G401 (cell line): ENCODE results near the gene TIAM1. TPM values are rescaled to one million over a fixed set of nuclear protein-coding genes. Genes with fewer than 3 reads are reported as not detected.
A peak's percentile ranks its signal among the peaks of the same experiment; 100 is the strongest.

ENCODE experiments used
- DNase-seq: peaks from one replicate; pipeline ENCODE4 v3.0.0-alpha.2; 2015; ENCODE audit warnings: low spot score
- in situ Hi-C: cut with HindIII; loops from 2 replicates; pipeline ENCODE4 v1.10.0; 2016; ENCODE audit warnings: low sequenced_read_pairs, mixed read lengths
- total RNA-seq: library from RNA; depleted of rRNA; stranded (reverse); fragments of >200 nt; shearing (Covaris generic); gene quantifications from 2 replicates; pipeline ENCODE4 v1.2.3, GENCODE V29; 2014; rRNA removed

Gene TIAM1, protein sequence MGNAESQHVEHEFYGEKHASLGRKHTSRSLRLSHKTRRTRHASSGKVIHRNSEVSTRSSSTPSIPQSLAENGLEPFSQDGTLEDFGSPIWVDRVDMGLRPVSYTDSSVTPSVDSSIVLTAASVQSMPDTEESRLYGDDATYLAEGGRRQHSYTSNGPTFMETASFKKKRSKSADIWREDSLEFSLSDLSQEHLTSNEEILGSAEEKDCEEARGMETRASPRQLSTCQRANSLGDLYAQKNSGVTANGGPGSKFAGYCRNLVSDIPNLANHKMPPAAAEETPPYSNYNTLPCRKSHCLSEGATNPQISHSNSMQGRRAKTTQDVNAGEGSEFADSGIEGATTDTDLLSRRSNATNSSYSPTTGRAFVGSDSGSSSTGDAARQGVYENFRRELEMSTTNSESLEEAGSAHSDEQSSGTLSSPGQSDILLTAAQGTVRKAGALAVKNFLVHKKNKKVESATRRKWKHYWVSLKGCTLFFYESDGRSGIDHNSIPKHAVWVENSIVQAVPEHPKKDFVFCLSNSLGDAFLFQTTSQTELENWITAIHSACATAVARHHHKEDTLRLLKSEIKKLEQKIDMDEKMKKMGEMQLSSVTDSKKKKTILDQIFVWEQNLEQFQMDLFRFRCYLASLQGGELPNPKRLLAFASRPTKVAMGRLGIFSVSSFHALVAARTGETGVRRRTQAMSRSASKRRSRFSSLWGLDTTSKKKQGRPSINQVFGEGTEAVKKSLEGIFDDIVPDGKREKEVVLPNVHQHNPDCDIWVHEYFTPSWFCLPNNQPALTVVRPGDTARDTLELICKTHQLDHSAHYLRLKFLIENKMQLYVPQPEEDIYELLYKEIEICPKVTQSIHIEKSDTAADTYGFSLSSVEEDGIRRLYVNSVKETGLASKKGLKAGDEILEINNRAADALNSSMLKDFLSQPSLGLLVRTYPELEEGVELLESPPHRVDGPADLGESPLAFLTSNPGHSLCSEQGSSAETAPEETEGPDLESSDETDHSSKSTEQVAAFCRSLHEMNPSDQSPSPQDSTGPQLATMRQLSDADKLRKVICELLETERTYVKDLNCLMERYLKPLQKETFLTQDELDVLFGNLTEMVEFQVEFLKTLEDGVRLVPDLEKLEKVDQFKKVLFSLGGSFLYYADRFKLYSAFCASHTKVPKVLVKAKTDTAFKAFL (N-terminal part only)
- 0.03 and 0.49 TPM in 2 replicates for total RNA-seq

DNA sequence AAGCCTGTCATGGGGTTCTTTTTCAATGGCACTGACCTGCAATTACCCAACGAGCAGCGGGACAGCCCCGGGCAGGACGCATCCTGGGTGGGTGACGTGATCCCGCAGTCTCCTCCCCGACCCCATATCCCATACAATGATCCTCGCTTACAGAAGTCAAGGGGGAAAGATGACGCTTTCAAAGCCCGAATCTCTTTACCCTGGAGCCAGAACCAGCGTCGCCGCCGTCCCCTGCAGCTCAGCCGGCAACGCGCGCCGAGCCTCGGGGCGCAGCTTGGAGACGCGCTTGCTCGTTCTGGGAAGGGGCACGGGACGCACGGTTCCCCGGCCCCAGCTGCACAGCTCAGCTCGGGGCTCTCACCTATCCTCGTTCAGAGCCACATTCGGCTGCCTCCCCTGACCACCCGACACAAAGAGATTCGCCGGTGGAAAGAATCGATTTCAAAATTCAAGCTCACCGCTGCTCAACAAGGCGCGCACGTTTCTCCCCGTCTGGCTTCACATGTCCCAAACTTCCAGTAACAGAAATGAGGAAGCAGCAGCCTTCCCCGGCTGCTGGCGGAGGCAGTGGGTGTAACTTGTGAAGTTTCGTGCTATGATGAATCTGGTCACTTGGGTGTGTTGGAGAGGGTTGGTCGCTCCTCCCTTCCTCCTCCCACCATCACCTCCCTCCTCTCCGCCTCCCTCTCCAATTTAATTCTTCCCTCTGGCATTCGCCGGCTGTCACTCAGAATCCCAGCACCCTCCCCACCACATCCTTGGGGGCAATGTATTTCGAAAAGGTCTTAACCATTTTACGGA, at the start of gene TIAM1:
TSS of gene TIAM1 (minus strand) at position 582 of the 801 bp plus-strand sequence. CDS start 77,289 bp downstream, outside the sequence.
- in situ Hi-C loops: no loop called here
- DNase-seq: peak; percentile 95

DNA sequence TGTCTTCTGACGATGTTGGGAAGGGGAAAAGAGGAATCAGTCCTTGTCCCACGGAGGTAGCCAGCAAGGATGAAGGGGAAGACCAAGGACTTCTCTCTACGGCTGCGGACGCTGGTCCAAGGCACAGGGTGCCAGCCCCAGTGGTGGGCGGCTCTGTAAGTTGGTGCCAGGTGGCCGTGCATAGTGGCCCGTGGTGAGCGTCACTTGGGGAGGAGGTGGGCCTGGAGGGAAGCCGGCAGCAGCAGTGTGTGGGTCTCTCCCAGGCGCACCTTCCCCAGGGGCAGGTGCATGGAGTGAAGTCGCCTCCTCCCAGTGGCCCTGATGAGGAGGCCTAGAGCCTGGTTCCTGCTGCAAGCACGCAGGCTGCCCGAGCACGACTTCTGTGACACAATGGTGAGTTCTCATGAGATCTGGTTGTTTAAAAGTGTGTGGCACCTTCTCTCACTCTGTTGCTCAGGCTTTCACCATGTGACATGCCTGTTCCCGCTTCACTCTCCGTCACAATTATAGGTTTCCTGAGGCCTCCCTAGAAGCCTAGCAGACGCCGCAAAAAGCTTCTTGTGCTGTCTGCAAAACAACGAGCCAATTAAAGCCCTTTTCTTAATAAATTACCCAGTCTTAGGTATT, 43.6 kb upstream of the TIAM1 start:
- in situ Hi-C loops: no loop called here

DNA sequence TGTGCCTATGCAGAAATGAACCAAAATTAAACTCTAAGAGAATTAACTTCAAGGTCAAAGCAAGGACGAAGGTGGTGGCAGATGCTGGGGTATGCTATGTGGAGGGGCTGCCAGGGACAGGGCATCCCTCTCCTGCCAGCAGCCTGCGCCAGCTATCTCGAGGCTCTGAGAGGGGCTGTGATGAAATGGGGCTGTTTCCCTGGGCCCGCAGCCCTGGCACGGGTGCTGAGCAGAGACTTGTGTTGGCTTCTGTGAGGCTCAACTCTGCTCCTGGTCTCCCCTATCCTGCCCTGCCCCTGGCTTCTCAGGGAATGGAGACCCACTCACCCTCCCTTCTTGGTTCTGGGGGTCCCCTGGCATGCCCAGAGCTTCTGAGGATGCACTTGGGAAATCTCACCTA, 41.9 kb upstream of the TIAM1 start:
- in situ Hi-C loops: no loop called here
- DNase-seq: no peak

More for the DNA sequence above, 43.6 kb upstream of the TIAM1 start:
- peak; percentile 68 for DNase-seq

DNA sequence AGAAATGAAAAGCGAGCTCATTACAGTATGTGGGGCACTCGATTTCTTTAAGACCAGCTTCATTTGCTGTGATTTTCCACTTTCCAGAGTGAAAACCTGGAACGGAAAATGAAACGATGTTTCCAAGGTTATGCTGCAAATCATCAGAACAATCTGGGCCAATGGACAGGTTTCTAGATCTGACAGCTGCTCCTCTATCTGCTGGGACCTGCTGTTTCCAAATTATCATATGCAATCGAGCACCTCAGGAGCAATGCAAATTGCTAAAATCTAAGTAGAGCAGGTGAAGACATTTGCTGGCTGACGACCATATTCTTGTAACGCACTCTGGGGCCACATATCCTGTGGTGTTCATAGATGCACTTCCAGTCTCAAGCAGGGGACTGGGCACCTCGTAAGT, 39.7 kb upstream of the TIAM1 start:
- peak; percentile 95 for DNase-seq
- in situ Hi-C loops: no loop called here

DNA sequence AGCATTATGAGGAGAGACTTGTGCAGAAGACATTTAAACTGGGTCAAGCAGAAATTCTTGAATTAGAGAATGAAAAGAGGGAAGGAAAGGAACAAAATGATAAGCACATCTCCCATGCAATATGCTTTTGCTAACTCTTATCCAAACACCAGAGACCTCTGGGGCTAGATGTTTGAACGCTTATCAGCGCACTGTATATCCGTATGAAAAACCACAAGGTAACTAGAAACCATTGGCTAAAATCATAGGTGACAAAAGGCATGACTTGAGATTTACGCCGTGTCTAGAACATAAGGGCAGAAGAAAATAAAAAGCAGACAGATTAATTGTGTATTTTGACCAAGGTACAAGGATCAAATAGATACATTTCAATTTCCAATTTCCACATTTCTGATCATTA, 38.0 kb upstream of the TIAM1 start:
- no peak for DNase-seq
- in situ Hi-C loops: no loop called here

DNA sequence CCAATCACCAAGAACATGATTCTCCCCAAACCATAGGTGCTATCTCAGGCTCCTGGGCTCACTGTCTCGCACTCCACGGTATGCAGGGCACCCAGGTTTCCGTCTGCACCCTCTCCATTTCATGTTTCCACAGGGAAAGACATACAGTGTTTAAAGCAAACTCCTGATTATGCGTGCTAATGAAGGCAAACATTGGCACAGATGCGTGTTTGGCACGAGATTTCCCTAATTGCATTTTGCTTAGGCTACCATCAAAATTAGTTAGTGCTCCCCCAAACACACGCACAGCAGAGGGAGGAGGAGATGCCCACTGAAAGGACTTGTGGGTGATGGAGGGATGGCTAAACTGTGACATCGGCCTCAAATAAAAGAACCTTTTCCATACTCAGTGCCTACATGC, 32.2 kb upstream of the TIAM1 start:
- in situ Hi-C loops: no loop called here
- DNase-seq: no peak

DNA sequence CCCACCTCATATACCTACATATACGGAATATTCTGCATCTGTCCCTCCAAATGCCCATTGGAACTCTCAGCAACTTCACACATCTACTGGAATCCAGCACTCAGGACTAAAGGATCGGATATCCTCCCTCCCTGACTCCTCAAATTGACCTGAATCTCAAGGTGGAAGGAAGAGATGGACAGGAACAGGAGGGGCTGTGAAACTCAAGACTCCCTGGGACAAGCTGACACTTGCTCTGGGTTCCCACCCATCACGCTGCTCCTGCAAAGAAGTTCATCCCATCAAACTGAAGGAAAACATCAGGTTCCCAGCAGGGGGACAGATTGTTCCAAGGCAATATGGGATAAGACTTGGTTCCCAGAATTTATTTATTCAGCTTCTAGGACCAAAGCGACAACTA, 30.3 kb upstream of the TIAM1 start:
- no peak for DNase-seq
- in situ Hi-C loops: no loop called here

DNA sequence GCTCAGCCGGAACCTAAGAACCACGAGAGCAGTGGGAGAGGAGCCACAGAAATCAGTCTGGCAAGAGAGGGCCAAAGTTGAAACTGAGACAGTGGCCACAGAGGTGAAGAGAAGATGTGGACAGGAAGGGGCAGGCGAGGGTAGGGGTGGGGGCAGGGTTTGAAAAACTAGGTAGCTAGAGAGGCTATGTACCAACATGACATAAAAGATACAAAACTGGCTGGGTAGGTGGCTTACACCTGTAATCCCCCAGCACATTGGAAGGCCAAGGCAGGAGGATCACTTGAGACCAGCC, 28.4 kb upstream of the TIAM1 start:
- no peak for DNase-seq
- in situ Hi-C loops: no loop called here

DNA sequence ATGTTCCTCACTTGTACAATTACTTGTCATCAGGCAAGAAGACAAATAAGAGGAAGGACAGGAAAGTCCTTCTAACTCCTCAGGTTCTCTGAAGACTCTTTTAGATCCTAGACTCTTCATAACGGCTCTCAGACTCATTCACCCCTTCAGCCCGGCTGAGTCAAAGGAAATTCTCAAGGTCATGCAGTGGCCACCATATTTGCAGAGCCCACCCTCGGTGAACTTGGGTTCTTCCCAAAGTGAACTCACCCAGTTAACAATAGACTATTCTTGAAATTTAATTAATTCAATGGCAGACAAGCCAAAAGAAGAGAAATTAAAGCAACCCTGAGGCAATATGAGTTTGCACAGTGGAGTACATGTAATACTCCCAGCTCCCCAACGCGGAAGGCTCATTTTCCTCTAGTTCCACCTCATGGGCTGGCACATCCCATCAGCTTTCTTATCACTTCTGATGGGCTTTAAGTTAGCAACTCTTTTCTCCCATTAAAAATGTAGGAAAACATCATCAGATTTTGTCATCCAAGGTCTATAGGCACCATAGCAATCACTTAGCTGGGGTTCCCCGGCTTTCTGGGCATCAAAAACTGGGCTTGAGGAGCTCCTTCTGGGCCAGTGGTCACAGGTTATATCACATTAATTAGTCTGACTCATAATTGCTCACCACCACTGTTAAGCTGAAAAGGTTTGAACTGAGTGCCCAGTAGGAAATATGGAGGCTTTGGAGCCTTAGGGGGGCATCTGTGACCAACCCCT, 27.8 kb upstream of the TIAM1 start:
- in situ Hi-C loops: no loop called here
- DNase-seq: no peak

DNA sequence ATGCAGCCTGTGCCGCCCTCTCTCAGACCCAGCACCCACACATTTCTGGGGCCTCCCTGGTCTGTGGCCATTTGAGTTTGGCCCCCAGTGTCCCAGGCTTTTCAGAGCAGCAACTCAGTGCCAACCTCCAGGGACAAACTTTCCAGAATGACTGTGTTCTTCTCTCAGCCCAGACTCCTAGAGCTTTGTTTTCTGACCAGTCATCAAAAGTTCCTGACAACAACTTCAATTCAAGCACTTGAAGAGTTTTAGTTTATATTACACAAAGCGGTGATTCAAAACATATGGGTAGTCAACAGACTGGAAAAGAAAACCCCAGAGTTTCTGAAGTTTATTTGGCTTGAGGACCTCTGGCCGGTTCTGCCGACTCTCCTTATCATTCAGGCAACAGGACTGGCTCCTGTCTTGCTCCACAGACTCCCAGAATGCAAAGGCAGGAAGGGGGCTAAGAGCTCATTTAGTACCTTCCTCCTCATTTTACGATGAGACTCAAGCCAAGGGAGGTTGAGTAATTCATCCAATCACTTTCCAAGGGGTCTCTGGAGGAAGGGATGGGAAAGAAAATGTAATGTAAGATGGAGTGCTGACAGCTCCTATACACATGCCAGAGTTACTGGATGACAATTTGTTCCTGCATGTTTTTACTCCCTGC, 27.0 kb upstream of the TIAM1 start:
- in situ Hi-C loops: no loop called here

DNA sequence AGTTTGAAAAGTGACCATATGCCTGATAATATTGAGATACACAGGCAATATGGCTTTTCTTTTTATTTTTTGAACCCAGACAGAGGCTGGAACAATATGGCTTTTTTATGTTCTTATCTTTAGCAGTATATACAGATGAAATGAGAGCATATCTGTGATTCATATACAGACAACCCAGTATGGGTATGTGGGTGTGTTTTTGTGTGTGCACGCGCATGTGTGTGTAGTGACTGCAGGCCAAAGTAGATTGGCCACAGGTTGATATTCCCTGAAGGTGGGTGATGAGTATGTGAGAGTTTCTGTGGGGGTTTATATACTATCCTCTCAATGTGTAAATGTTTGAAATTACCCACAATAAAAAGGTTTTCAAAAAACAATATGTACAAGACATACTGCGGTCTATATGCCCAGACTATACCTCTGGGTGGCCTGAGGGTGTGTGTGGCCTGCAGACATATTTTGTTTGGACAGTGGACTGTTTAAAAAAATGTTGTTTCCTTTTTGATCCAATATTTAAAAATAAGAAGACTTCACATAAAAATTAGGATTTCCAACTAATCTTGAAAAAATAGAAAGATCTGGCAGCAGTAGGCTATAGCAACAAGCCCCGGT, 26.3 kb upstream of the TIAM1 start:
- in situ Hi-C loops: no loop called here
- no peak for DNase-seq

More for the DNA sequence above, 27.0 kb upstream of the TIAM1 start:
- no peak for DNase-seq

DNA sequence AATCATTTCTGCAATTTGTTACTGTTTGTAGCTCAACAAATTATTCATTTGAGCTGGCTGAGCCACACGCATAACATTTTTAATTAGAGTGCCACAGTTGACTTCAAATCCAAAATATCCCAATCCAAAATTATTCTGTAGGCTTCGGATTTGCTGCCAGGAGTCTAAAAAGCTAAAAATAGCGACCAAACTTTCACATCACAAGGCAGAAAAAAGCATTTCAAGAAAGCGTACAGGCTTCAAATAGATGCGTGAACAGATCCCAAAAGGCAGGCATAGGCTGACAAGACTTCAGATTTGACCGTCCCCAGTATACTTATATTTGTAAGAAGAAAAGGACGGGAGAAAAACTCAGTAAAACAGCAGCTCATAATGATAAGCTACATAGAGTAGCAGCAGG, 24.3 kb upstream of the TIAM1 start:
- DNase-seq: no peak
- in situ Hi-C loops: no loop called here

DNA sequence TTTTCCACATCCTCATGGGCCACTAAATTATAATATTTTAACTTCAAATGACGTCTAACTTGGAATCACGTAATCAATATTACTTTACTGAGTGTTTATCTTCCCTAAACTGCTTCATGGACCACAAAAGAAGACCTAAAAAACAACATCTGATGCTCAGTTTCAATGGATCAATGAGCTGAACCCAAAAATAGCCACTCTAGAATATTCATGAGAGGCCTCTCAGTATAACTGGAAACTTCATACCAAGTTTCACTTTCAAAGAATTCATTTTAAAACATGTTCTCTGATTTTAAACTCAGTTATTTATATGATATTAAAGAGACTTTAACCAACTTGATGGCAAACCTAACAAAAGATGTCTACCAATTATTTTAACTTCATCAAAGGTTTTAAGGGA, 23.7 kb upstream of the TIAM1 start:
- in situ Hi-C loops: no loop called here
- no peak for DNase-seq

DNA sequence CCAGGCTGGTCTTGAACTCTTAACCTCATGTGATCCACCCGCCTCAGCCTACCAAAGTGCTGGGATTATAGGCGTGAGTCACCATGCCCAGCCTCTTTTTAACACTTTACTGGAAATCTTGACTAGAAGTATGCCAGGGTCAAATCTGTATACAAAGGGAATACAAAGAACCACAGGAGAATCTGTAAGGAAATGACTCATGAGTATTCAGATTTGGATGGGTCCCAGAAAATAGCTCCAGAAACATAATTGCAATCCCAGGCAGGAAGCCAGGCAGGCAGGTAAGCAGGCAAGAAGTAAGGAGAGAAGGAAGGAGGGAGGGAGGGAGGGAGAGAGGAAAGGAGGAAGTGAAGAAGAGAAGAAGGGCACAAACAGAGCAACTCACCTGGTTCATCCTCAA, 22.8 kb upstream of the TIAM1 start:
- in situ Hi-C loops: no loop called here
- DNase-seq: peak; percentile 83

DNA sequence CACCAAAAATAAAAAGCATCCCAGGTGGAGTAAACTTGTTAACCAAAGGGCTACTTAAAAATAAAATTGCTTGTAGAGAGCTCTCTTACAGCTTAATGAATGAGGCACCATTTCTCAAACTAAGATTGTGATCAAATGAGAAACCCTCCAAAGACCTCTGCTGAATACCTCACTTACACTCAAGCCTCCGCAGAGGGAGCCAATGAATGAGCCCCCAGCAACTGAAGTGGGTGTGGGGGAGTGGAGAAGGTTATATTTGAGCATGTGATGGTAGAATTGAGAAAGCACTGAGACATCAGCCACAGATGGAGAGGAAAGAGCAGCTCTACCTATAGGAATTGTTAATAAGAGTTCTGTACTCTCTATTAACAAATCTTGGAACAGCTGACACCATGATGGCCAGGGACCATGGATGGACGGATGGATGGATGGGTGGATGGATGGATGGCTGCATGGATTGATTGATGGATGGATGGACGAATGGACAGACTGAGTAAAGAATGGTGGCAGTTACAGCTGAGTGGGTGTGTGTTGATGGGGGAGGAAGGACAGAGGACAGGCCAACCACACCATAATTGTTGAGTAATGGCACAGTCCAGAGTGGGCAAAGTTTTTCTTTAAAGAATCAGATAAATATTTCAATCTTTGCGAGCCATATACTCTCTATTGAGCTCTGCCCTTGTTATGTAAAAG, 20.3 kb upstream of the TIAM1 start:
- in situ Hi-C loops: no loop called here
- DNase-seq: no peak

DNA sequence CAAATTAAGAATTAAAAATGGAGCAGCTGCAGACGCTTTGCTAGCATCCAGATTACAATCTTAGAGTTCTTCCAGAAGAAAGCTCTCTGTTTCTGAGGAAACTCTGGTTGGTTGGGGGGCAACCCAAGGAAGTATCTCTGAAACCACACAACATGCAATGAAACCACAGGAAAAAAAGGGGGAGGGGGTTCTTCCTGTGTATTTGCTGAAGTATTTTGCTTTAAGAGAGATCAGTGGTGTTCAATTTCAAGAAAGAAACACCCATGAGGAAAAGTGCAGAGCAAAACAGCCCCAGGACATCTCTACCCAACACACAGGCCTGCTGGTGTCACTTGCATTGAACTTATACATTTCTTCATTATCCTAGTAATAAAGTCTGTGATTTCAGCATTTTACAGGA, 19.7 kb upstream of the TIAM1 start:
- in situ Hi-C loops: no loop called here

DNA sequence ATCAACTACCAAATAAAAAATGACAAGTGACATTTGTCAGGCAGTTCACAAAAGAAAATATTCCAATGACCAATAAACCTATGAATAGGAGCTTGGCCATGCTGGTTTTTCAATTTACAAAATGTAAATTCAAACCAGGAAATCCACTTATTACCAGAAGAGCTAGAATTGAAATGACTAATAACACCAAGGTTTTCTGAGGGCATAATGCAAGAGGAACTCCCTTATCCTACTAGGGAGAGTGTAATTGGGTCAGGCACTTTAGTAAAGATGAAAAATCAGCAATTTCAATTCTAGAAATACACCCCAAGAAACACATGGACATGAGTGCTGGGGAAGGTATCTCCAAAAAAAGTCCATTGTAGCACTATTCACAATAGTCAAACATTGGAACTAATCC, 16.7 kb upstream of the TIAM1 start:
- in situ Hi-C loops: no loop called here
- DNase-seq: no peak

More for the DNA sequence above, 19.7 kb upstream of the TIAM1 start:
- DNase-seq: no peak
